HG03354 (cell line): Measurements from ENCODE around the gene SDK1.
"Not testable (repeated sequence)": the region's sequence is repeated elsewhere in the genome, so short reads cannot be mapped to it uniquely, and the experiment has no call there.

ENCODE experiments used
- ATAC-seq: cut with Tn5 transposase; IDR thresholded peaks from one replicate; pipeline ENCODE4 v1.9.1; 2021; ENCODE audit warnings: mild to moderate bottlenecking; ENCODE audit not compliant: unreplicated experiment, poor library complexity, severe bottlenecking

Gene SDK1

DNA sequence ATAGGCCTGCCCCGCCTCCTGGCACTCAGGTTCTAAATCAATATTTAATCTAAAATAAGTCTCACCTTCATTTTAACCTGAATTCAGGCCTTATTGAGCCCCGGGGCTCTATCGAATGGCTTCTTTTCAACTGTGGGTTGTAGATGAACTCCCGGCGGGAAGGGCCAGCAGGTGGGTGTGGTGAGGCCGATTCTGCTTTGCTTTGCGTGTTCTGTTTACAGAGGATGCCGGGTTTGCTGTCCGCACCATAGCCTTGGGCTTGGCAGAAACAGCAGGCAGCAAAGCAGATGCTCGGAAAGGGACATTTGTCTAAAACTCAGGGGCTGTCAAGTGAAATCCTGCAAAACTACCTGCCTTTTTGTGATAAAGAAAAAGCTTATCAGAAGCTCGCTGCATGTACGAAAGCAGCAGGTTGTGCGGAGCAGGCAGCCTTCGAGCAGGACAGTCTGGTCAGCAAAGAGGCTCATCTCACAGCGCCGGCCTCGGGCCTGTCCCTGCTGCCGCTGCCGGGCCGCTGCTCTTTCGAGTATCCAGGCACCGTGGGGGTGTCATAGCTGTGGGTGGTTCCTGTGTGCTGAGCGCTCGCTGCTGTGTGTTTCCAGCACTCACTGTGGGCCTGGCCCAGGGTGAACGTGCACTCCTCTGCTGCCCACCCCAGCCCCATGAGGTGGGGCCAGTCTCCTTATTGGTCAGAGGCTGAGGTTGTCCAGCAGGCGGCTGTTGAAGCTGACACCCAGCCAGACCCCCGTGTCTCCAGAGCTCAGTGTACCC lies 946.2 kb downstream of the SDK1 start:
- ATAC-seq, result no peak

DNA sequence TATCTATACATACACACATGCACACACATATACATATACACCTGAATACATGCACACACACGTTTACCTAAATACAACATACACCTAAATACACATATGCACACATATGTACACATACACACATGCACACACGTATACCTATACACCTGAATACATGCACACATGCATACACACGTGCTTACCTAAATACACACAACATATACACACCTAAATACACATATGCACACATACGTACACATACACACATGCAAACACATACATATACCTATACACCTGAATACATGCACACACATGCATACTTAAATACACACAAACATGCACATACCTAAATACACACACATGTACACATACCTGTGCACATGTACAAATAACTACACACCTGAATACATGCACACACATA lies 947.2 kb downstream of the SDK1 start:
- no peak for ATAC-seq

- ATAC-seq, result no peak
Observed at GRCh38 chr7:4249241-4249640, 948.2 kb downstream of the SDK1 start.

DNA sequence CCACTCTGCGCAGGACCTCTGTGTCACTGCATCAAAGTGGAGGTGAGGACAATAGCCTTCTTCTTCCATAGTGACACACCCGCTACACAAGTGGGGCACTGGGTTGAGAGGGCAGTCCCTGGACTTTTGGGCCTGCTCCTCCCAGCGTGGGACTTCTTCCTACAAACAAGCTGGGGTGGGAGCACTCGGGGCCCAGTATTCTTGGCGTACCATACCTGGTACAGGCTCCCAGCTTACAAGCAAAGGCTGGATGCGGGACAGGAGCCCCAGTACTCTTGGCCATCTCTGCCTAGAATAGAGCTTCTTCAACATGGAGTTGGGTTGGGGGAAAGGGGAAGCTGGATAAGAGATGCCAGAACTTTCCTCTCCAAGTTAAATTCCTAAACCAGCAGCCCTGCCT lies 954.3 kb downstream of the SDK1 start:
- no peak for ATAC-seq

DNA sequence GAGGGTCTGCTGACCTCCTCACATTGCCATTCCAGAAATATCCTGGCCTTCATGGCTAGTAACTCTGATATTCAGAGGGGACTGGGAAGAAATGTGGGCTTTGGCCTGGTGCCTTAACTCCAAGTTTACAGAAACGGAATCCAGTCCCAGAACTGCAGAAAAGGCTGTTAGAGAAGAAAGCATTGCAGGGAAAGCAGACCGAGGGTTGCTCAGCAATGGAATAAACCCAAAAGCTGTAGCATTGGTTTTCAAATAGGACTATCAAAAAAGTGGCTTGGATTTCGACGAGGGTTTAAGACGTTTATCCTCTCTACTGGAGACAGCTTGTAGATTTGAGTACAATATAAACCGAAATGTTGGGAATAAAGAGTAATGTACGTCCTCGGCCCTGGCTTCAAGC lies 955.2 kb downstream of the SDK1 start:
- ATAC-seq, result no peak

DNA sequence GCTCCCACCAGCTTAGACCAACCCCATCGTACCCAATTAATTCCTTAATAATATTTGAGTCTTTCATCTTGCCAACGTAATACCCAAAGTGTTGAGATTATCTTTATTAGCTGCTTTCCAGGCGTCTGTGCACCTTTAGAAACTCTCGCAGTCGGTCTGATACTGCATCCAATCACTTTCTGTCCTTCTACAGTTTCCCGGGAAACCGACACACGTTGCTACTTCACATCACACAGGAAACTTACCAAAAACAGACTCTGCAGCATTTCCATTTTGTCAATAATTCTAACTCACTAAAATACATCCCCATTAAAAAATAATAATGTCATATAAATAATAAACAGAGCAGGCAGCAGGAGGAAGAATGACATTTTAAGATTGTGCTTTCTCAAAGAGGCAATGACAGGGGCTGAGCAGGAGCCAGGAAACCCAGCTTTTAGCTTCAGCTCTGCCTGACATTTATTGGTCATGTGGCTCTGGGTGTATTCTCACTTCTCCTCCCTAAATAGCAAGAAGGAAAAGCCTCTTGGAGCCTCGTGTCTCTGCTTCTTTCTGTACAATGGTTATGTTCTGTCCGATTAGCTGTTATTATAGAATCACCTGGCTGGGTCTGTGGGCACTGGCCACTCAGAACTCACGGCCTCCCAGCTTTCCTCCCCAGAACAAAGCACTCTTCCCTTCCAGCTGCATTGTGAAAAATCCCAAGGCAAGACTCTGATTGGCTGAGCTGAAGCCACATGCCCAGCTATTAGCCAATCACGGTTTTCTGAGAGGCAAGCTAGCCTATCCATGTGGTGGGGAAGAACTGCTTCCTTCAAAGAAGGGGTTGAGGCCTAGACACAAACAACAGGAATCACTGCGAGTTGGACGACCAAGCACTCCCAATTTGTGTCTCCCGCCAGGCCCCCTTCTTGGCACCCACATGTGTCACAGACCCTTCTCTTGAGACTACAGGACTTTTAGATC lies 956.4 kb downstream of the SDK1 start:
- no peak for ATAC-seq

DNA sequence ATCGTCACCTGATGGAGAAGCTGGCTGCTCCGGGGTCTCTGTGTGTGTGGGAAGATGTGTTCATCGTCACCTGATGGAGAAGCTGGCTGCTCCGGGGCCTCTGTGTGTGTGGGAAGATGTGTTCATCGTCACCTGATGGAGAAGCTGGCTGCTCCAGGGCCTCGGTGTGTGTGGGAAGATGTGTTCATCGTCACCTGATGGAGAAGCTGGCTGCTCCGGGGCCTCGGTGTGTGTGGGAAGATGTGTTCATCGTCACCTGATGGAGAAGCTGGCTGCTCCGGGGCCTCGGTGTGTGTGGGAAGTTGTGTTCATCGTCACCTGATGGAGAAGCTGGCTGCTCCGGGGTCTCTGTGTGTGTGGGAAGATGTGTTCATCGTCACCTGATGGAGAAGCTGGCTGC lies 959.1 kb downstream of the SDK1 start:
- ATAC-seq, result not testable (repeated sequence)

- no peak for ATAC-seq
Observed at GRCh38 chr7:4260867-4261600, 960.0 kb downstream of the SDK1 start.

GRCh38 chr7:4261601-4261960 lies 960.5 kb downstream of the SDK1 start:
- no peak for ATAC-seq

DNA sequence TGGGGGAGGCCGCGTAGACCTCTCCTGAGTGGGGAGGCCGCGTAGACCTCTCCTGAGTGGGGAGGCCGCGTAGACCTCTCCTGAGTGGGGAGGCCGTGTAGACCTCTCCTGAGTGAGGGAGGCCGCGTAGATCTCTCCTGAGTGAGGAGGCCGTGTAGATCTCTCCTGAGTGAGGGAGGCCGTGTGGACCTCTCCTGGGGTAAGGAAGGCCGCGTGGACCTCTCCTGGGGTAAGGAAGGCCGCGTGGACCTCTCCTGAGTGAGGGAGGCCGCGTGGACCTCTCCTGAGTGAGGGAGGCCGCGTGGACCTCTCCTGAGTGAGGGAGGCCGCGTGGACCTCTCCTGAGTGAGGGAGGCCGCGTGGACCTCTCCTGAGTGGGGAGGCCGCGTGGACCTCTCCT lies 963.2 kb downstream of the SDK1 start:
- not testable (repeated sequence) for ATAC-seq

GRCh38 chr7:4265066-4265465 lies 964.0 kb downstream of the SDK1 start:
- ATAC-seq, result no peak

DNA sequence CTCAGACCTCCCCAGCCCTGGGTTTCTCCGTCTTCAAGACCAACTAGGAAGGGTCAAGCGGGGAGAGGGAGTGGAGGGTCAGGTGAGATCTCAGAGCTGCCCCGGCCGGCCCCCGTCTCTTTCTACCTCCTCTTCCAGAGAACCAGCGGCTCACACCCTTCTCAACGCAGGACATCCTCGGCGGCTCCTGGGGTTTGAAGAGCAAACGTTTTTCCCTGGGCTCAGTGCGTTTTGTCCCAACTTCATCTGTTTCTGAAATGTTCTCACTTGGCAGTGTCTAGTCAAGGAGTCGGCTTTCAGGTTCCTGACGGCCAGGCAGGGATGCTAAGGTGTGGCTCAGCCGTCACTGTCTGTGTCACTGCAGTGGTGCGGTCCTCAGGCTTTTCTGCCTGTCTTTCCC lies 964.6 kb downstream of the SDK1 start:
- no peak for ATAC-seq

DNA sequence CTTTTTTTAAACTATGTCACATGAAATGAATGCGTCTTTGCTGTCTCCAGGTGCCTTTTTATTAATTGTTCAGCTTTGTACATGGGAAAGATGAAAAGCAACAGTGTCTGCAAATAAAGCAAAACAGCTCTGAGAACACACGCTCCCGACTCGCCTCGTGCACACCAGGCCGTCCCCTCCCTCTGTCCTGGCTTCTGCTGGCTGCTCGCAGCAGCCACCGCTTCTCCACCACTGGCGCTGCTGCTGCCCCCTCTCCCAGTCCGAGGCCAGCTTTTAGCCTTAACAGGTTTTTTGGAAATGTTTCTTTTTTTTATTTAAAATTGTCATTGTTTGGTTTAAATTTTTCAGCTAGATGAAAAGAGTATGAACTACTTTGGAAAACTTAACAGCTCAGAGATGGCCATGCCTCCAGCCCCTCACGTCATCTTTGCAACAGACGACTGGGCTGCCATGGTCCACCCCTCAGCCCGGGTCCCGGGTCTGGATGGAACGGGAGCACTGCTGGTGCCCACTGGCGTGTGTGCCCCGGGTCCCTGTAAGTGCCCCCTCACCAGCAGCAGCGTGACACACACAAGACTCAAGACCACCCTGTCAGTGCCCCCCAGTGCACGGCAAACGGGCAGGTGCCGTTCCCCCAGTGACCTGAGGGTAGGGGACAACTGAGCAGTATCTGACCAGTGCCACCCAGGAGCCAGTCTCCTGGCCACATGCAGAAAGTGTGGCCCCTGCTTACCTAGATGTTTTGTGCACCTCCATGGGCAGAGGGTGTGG lies 965.4 kb downstream of the SDK1 start:
- no peak for ATAC-seq

DNA sequence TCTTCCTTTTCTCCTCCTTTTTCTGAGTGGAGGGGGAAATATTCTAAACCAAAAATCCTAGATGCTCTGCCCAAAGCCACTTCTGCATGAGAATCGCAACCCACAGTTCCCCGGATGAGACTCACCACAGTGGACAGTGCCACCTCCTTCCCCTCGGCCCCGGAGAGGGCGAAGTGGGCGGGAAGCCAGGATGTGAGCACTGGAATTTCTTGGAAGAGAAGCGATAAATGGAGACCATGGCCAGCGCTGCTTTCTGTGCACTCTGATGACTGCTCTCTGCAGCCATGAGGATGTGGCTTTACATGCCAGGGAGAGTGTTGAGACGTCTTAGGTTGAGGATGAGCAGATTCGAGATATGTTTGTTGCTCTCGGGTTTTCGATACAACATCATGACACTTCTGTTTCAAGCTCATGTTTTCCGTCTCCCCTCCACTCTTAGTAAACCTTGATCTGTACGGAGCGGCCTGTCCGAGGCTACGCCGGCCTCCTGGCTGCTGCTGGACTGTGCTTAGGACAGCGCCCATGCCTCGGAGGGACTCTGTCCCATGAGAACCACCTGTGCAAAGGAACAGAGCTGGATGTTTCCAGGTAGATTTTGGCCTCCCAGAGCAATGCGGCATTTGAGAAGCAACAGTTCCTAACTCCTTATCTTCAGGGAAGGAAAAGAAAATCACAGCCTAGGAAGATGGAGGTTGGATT lies 966.4 kb downstream of the SDK1 start:
- ATAC-seq, result no peak

- no peak for ATAC-seq
Observed at GRCh38 chr7:4268040-4268965, 967.3 kb downstream of the SDK1 start.

GRCh38 chr7:4269086-4269485 lies 968.0 kb downstream of the SDK1 start:
- no peak for ATAC-seq

GRCh38 chr7:4269746-4270145 lies 968.7 kb downstream of the SDK1 start:
- ATAC-seq, result no peak

DNA sequence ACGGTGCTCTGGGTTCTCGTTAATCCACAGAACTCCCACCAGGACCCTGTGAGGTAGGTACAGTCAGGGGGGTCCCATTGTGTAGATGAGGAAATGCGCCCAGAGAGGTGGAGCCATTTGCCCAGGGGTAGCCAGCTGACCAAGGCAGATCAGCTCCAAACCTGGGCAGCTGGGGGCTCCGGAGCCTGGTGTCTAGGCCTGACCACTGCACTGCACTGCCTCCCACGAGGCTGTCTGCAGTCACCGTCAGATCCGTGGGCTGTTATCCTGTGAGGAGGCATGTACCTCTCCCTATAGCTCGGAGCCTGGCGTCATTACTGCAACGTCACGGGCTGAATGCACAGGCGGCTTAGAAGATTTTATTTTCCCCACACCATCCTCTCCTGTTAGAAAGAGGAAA lies 969.2 kb downstream of the SDK1 start:
- ATAC-seq, result no peak
